ENCODE measurements around the gene GRB2. TPM values are rescaled to one million over a fixed set of nuclear protein-coding genes. Genes with fewer than 3 reads are reported as not detected.
A peak's percentile ranks its signal among the peaks of the same experiment; 100 is the strongest.
"Not testable (repeated sequence)": the region's sequence is repeated elsewhere in the genome, so short reads cannot be mapped to it uniquely, and the experiment has no call there.

GRB2 gene
- total RNA-seq, 6 donors from 2014 or later, result 103 to 168 (median 151) TPM

- DNase-seq, result no peak
- WGBS, 2 donors, result 83 to 91% methylated on average over 9 of the region's 9 CpGs
- no peaks in the 10 kb centered on the region for H3K9me3 ChIP-seq
- peaks cover 8 to 11% (median 10%) of the 10 kb centered on the region in 4 donors for H3K4me1 ChIP-seq
- no peaks in the 10 kb centered on the region for H3K27me3 ChIP-seq
- H3K36me3 ChIP-seq, result peaks cover 0 to 24% (median 10%) of the 10 kb centered on the region in 4 donors
- TF ChIP-seq POLR2AphosphoS5 (IDR thresholded peaks at IDR 0.05) (no peak), CTCF (IDR thresholded peaks at IDR 0.05) (no peak), EP300 (IDR thresholded peaks at IDR 0.05) (no peak), POLR2A (IDR thresholded peaks at IDR 0.05) (no peak)
- H3K27ac ChIP-seq, result no peak overlapping the region
- no peak overlapping the region for H3K4me3 ChIP-seq
- ATAC-seq (ENCODE audit: low FRiP score in 2 of 2), result no peak
These were observed 118.3 kb downstream of the GRB2 start for GRCh38 chr17:75287221-75287620.

DNA sequence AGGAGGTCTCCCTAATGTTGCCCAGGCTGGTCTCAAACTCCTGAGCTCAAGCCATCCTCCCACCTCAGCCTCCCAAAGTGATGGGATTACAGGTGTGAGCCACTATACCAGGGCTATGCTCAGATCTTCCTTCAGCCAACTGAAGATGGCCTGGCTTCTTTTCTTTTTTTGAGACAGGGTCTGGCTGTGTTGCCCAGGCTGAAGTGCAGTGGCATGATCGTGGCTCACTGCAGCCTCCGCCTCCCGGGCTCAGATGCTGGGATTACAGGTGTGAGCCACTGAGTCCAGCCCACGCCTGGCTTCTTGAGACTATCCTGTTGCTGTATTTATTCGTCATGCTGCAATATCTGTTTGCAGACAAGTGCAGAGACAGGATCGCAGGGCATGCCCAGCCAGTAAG, 120.4 kb downstream of the GRB2 start:
- peaks cover 0 to 37% (median 13%) of the 10 kb centered on the region in 4 donors for H3K36me3 ChIP-seq
- peaks cover 7 to 10% (median 9%) of the 10 kb centered on the region in 4 donors for H3K4me1 ChIP-seq
- no peak for DNase-seq
- no peaks in the 10 kb centered on the region for H3K27me3 ChIP-seq
- no peaks in the 10 kb centered on the region for H3K9me3 ChIP-seq
- no peak for ATAC-seq (ENCODE audit: low FRiP score in 2 of 2)
- H3K4me3 ChIP-seq, result no peak overlapping the region
- WGBS, 2 donors, result 83 to 90% methylated on average over 6 of the region's 6 CpGs
- TF ChIP-seq POLR2A (IDR thresholded peaks at IDR 0.05), result no peak
- no peak for TF ChIP-seq POLR2AphosphoS5 (IDR thresholded peaks at IDR 0.05)
- no peak for TF ChIP-seq EP300 (IDR thresholded peaks at IDR 0.05)
- no peak for TF ChIP-seq CTCF (IDR thresholded peaks at IDR 0.05)
- no peak overlapping the region for H3K27ac ChIP-seq

DNA sequence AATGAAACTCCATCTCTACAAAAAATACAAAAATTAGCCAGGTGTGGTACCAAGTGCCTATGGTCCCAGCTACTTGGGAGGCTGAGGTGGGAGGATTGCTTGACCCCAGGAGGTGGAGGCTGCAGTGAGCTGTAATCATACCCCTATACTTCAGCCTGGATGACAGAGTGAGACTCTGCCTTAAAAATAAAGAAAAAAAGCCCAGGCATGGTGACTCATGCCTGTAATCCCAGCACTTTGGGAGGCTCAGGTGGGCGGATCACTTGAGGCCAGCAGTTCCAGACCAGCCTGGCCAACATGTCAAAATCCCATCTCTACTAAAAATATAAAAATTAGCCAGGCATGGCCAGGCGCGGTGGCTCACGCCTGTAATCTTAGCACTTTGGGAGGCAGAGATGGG, 125.3 kb downstream of the GRB2 start:
- H3K27ac ChIP-seq; H3K4me1 ChIP-seq; H3K4me3 ChIP-seq; H3K9me3 ChIP-seq; DNase-seq; ATAC-seq (ENCODE audit: low FRiP score in 2 of 2); H3K27me3 ChIP-seq: not testable (repeated sequence)
- 96 to 98% methylated on average over 4 of the region's 4 CpGs for WGBS, 2 donors
- peaks cover 0 to 24% (median 12%) of the 10 kb centered on the region in 4 donors for H3K36me3 ChIP-seq

DNA sequence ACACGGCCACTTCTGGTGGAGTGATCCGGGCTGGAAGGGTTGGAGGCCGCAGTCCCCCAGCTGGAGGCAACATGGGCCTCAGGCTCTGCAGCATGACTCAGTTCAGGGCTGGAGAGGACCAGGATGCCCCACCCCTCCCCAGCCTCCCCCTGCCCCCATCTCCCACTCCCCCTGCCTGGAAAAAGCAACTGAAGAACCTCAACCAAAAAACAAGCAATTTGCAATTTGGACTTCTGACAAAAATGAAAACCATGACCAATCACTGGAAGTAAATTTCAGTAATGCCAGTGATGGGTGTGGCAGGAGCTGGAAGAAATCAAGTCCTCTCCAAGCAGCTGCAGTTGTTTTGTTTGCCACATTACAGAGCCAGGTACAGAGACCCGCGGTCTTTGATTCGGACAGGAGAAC, 127.8 kb downstream of the GRB2 start:
- 82 to 89% methylated on average over 6 of the region's 6 CpGs for WGBS, 2 donors
- H3K4me1 ChIP-seq, result peaks cover 0 to 13% (median under 1%) of the 10 kb centered on the region in 4 donors
- peak overlapping the region; percentile 32 to 63 (median 56) for H3K27ac ChIP-seq
- H3K4me3 ChIP-seq, result peak overlapping the region in 1 of 4 donors; percentile 10
- peak in 1 of 4 donors; percentile 21 for TF ChIP-seq POLR2A (IDR thresholded peaks at IDR 0.05)
- no peak for TF ChIP-seq POLR2AphosphoS5 (IDR thresholded peaks at IDR 0.05)
- no peaks in the 10 kb centered on the region for H3K9me3 ChIP-seq
- H3K36me3 ChIP-seq, result peaks cover 0 to 16% (median 7%) of the 10 kb centered on the region in 4 donors
- no peaks in the 10 kb centered on the region for H3K27me3 ChIP-seq
- ATAC-seq (ENCODE audit: low FRiP score in 2 of 2) (peak; percentile 35 to 52), DNase-seq (no peak)

DNA sequence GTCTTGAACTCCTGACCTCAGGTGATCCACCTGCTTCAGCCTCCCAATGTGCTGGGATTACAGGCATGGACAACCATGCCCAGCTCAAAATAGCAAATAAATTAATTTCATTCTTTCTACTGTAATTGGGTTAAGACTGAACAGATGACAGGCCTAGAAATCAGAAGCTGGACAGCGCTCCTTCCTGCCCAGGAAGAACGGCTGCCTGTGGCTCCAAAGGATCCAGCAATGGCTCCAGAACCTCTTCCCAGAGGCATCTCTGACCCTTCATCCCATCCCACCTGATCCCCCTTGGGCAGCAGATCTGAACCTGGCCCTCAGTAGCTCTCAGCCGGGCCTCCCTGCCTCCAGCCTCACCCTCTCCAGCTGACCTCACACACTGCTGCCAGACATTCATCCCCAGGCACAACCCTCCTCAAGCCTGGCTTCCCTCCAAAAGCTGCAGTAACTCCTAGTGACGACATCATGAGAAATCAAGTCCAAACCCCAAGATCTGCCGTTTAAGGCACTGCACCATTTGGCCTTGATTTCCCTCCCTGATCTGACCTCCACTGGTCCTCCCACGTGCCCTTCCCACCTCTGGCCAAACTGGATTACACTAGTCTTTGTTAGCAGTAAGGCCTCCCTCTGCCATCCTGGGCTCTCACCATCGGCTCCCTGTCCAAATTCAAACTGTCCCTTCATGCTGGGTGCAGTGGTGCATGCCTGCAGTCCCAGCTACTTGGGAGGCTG, 131.3 kb downstream of the GRB2 start:
- H3K4me1 ChIP-seq, result peaks cover 13 to 35% (median 21%) of the 10 kb centered on the region in 4 donors
- H3K27me3 ChIP-seq, result no peaks in the 10 kb centered on the region
- DNase-seq (no peak), ATAC-seq (ENCODE audit: low FRiP score in 2 of 2) (no peak)
- 76 to 86% methylated on average over 6 to 7 of the region's 7 CpGs for WGBS, 2 donors
- H3K9me3 ChIP-seq, result no peaks in the 10 kb centered on the region
- H3K36me3 ChIP-seq, result peaks cover 0 to 9% (median 0%) of the 10 kb centered on the region in 4 donors
- no peak overlapping the region for H3K27ac ChIP-seq
- no peak overlapping the region for H3K4me3 ChIP-seq
- TF ChIP-seq POLR2AphosphoS5 (IDR thresholded peaks at IDR 0.05) (no peak), CTCF (IDR thresholded peaks at IDR 0.05) (no peak), POLR2A (IDR thresholded peaks at IDR 0.05) (no peak), EP300 (IDR thresholded peaks at IDR 0.05) (no peak)

GRCh38 chr17:75272848-75273184, 132.7 kb downstream of the GRB2 start:
- 67 to 85% methylated on average over 3 of the region's 3 CpGs for WGBS, 2 donors
- ATAC-seq (ENCODE audit: low FRiP score in 2 of 2) (no peak), DNase-seq (no peak)
- Histone ChIP-seq H3K4me1 (peaks cover 13 to 34% (median 22%) of the 10 kb centered on the region in 4 donors), H3K4me3 (no peak overlapping the region), H3K36me3 (peaks cover 0 to 9% (median 0%) of the 10 kb centered on the region in 4 donors), H3K27me3 (no peaks in the 10 kb centered on the region), H3K27ac (peak overlapping the region in 1 of 4 donors; percentile 95), H3K9me3 (no peaks in the 10 kb centered on the region)
- TF ChIP-seq EP300 (IDR thresholded peaks at IDR 0.05) (no peak), POLR2A (IDR thresholded peaks at IDR 0.05) (no peak), POLR2AphosphoS5 (IDR thresholded peaks at IDR 0.05) (no peak), CTCF (IDR thresholded peaks at IDR 0.05) (no peak)

Measured in upper lobe of left lung (tissue), 6 donors.